HG03558 (cell line): Measurements from ENCODE around the gene SLC6A1.

Experiments
- ATAC-seq: cut with Tn5 transposase; IDR thresholded peaks from one replicate; pipeline ENCODE4 v1.9.1; 2021; ENCODE audit warnings: moderate number of reproducible peaks; ENCODE audit not compliant: unreplicated experiment; ENCODE audit errors: extremely low read depth

Gene SLC6A1

GRCh38 chr3:10968401-10968800, 24.1 kb upstream of the SLC6A1 start:
- ATAC-seq: no peak

GRCh38 chr3:10970306-10970960, 22.1 kb upstream of the SLC6A1 start:
- no peak for ATAC-seq

GRCh38 chr3:10972072-10972782, 20.3 kb upstream of the SLC6A1 start:
- no peak for ATAC-seq

GRCh38 chr3:10973046-10973595, 19.4 kb upstream of the SLC6A1 start:
- ATAC-seq: no peak

- no peak for ATAC-seq
These were observed 18.4 kb upstream of the SLC6A1 start for GRCh38 chr3:10974131-10974530.

- ATAC-seq: no peak
These were observed 17.7 kb upstream of the SLC6A1 start for GRCh38 chr3:10974746-10975375.

GRCh38 chr3:10975695-10976234, 16.8 kb upstream of the SLC6A1 start:
- no peak for ATAC-seq

GRCh38 chr3:10976770-10977169, 15.8 kb upstream of the SLC6A1 start:
- ATAC-seq: no peak

GRCh38 chr3:10977892-10978510, 14.5 kb upstream of the SLC6A1 start:
- no peak for ATAC-seq

GRCh38 chr3:10978956-10979355, 13.6 kb upstream of the SLC6A1 start:
- no peak for ATAC-seq

- ATAC-seq: no peak
These were observed 12.2 kb upstream of the SLC6A1 start for GRCh38 chr3:10980312-10980711.

GRCh38 chr3:10981031-10981430, 11.5 kb upstream of the SLC6A1 start:
- ATAC-seq: no peak

GRCh38 chr3:10981961-10982360, 10.6 kb upstream of the SLC6A1 start:
- no peak for ATAC-seq

- no peak for ATAC-seq
These were observed 9.8 kb upstream of the SLC6A1 start for GRCh38 chr3:10982782-10983181.

GRCh38 chr3:10983219-10983916, 9.2 kb upstream of the SLC6A1 start:
- no peak for ATAC-seq

GRCh38 chr3:10984371-10984896, 8.1 kb upstream of the SLC6A1 start:
- no peak for ATAC-seq

GRCh38 chr3:10985181-10985580, 7.4 kb upstream of the SLC6A1 start:
- no peak for ATAC-seq

- no peak for ATAC-seq
These were observed 6.0 kb upstream of the SLC6A1 start for GRCh38 chr3:10986592-10986991.

GRCh38 chr3:10988001-10988665, 4.4 kb upstream of the SLC6A1 start:
- no peak for ATAC-seq
